ENCODE data around the gene PRKG1.

- TF ChIP-seq CTCF (IDR thresholded peaks at IDR 0.05; ENCODE audit: insufficient read depth, low read length, poor library complexity, severe bottlenecking) (no peak), EZH2phosphoT487 (conservative IDR thresholded peaks at IDR 0.05; ENCODE audit: low read length) (no peak)
Measured at GRCh38 chr10:51654918-51655317, 580.6 kb downstream of the PRKG1 start.
